ENCODE measurements around the gene TMSB15C.

GRCh38 chrX:104047171-104047570 lies 28.9 kb downstream of the TMSB15C start:
- no peak for TF ChIP-seq CTCF (IDR thresholded peaks at IDR 0.05; ENCODE audit: insufficient read depth, low read depth, low read length)
- TF ChIP-seq EZH2 (IDR thresholded peaks at IDR 0.05; ENCODE audit: insufficient read depth, low read length): no peak

Measured in astrocyte (in vitro differentiated cells and primary cell).